ENCODE results near the gene GUCA1C. TPM values are rescaled to one million over a fixed set of nuclear protein-coding genes. Genes with fewer than 3 reads are reported as not detected.

Gene GUCA1C
- total and polyA plus RNA-seq, 10 donors, result not detected

DNA sequence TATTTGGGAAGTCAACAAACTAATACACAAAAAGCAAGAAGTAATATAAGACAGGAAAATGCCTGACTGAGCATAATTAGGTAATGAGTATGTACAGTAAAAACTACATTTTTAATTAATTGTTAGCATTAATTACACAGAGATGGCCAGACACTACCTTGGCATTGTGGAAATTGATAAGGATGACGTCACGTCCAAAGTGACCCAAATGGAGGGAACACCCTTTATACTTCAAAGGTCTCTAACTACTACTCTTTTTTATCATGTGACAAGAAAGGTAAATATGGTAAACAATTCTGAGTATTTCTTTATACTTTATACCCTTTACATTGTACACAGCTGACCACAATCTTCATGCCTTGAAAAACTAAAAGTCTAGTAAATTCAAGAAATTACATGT, 22.4 kb upstream of the GUCA1C start:
- no peak for DNase-seq
- no peaks in the 10 kb centered on the region for H3K4me1 ChIP-seq
- no peak overlapping the region for H3K4me3 ChIP-seq
- H3K27ac ChIP-seq, result no peak overlapping the region
- no peaks in the 10 kb centered on the region for H3K27me3 ChIP-seq (replicated peaks in 1 of 7)
- intact Hi-C loops (cut with DNase I; ENCODE audit: low total_unique reads), result no loop called here
- 47 to 90% (median 65%) methylated on average over 2 of the region's 2 CpGs for WGBS, 5 donors
- H3K36me3 ChIP-seq, result no peaks in the 10 kb centered on the region
- no peak for TF ChIP-seq POLR2A (IDR thresholded peaks at IDR 0.05)
- TF ChIP-seq, protein P1, sequence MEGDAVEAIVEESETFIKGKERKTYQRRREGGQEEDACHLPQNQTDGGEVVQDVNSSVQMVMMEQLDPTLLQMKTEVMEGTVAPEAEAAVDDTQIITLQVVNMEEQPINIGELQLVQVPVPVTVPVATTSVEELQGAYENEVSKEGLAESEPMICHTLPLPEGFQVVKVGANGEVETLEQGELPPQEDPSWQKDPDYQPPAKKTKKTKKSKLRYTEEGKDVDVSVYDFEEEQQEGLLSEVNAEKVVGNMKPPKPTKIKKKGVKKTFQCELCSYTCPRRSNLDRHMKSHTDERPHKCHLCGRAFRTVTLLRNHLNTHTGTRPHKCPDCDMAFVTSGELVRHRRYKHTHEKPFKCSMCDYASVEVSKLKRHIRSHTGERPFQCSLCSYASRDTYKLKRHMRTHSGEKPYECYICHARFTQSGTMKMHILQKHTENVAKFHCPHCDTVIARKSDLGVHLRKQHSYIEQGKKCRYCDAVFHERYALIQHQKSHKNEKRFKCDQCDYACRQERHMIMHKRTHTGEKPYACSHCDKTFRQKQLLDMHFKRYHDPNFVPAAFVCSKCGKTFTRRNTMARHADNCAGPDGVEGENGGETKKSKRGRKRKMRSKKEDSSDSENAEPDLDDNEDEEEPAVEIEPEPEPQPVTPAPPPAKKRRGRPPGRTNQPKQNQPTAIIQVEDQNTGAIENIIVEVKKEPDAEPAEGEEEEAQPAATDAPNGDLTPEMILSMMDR (IDR thresholded peaks at IDR 0.05 in 8 of 11, conservative IDR thresholded peaks at IDR 0.05 in 3 of 11), result no peak
- TF ChIP-seq POLR2AphosphoS5 (IDR thresholded peaks at IDR 0.05), result no peak
- H3K9me3 ChIP-seq, result no peaks in the 10 kb centered on the region

DNA sequence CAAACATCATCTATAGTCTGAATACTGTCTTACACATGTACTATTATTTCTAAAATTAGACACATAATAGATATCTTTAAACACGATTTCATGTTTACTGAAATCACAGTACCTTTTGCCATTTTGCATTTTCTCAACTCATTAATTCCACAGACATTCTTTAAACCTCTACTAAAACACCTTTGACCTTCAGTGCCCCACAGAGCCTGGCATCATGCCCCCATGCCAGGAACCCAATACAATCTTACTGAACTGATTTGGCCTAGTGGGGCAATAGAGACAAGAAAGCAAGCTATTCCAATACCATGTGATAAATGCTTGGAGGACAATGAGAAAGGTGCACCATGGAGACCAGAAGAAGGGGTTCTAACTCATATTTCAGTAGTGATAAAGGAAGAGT, 19.3 kb upstream of the GUCA1C start:
- WGBS, 5 donors, result 71 to 91% (median 82%) methylated on average over 1 of the region's 1 CpG

DNA sequence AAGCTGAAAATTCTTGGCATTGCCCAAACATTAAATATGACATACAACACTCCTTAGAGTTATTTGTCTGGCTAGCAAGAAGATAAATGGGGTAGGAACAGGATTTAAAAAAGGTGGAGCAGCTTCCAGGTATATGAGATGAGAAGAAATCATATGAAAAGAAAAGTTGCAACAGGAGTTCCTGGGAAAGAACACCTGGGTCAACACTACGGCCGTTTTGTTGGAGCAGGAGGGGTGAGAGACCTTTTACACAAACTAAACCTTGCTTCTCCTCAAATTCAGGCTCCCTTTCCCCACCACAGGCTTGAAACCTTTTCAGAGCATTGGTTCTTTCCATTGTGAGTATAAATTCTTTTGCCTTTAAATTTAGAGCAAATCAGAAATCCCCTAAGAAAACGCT, 18.8 kb upstream of the GUCA1C start:
- H3K27ac ChIP-seq, result no peak overlapping the region
- no peak overlapping the region for H3K4me3 ChIP-seq
- no peak for DNase-seq
- no peaks in the 10 kb centered on the region for H3K9me3 ChIP-seq
- intact Hi-C loops (cut with DNase I; ENCODE audit: low total_unique reads), result no loop called here
- H3K4me1 ChIP-seq, result no peaks in the 10 kb centered on the region
- TF ChIP-seq, protein P1 (IDR thresholded peaks at IDR 0.05 in 8 of 11, conservative IDR thresholded peaks at IDR 0.05 in 3 of 11), result no peak
- no peak for TF ChIP-seq POLR2A (IDR thresholded peaks at IDR 0.05)
- TF ChIP-seq POLR2AphosphoS5 (IDR thresholded peaks at IDR 0.05), result no peak
- 79 to 94% (median 88%) methylated on average over 3 of the region's 3 CpGs for WGBS, 5 donors
- no peaks in the 10 kb centered on the region for H3K27me3 ChIP-seq (replicated peaks in 1 of 7)
- H3K36me3 ChIP-seq, result no peaks in the 10 kb centered on the region

More for the DNA sequence above, 19.3 kb upstream of the GUCA1C start:
- H3K27me3 ChIP-seq (replicated peaks in 1 of 7), result no peaks in the 10 kb centered on the region
- TF ChIP-seq POLR2A (IDR thresholded peaks at IDR 0.05), result no peak
- TF ChIP-seq, protein P1 (IDR thresholded peaks at IDR 0.05 in 8 of 11, conservative IDR thresholded peaks at IDR 0.05 in 3 of 11), result no peak
- no peak for TF ChIP-seq POLR2AphosphoS5 (IDR thresholded peaks at IDR 0.05)
- intact Hi-C loops (cut with DNase I; ENCODE audit: low total_unique reads), result no loop called here
- no peak overlapping the region for H3K4me3 ChIP-seq
- no peak overlapping the region for H3K27ac ChIP-seq
- no peak for DNase-seq
- no peaks in the 10 kb centered on the region for H3K9me3 ChIP-seq
- H3K4me1 ChIP-seq, result no peaks in the 10 kb centered on the region
- no peaks in the 10 kb centered on the region for H3K36me3 ChIP-seq

DNA sequence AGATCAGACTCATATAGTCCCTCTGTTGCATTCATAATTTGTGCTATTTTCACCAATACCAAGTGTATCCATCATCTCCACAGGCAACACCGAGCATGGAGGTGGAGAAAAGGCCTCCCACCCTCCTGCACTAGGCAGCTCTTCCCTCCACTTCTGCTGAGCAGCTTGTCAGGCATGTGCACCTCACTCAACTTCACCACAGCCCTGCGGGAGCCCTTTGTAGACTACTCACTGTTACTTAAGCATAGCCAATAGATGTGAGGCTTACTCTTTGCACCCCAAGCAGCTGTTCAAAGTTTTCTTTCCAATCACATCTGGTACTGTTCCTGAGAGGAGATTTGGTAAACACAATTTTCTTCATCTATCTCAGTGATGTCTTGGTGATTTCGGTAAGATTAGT, 16.9 kb upstream of the GUCA1C start:
- Histone ChIP-seq H3K27ac (no peak overlapping the region), H3K4me1 (no peaks in the 10 kb centered on the region), H3K27me3 (replicated peaks in 1 of 7) (no peaks in the 10 kb centered on the region), H3K36me3 (no peaks in the 10 kb centered on the region), H3K9me3 (no peaks in the 10 kb centered on the region), H3K4me3 (no peak overlapping the region)
- intact Hi-C loops (cut with DNase I; ENCODE audit: low total_unique reads), result no loop called here
- no peak for TF ChIP-seq POLR2AphosphoS5 (IDR thresholded peaks at IDR 0.05)
- TF ChIP-seq POLR2A (IDR thresholded peaks at IDR 0.05), result no peak
- TF ChIP-seq, protein P1 (IDR thresholded peaks at IDR 0.05 in 8 of 11, conservative IDR thresholded peaks at IDR 0.05 in 3 of 11), result no peak
- WGBS, 5 donors, result 51 to 62% (median 56%) methylated on average over 3 of the region's 3 CpGs
- DNase-seq, result no peak

Data from spleen (tissue), 11 donors.